T47D (cell line): ENCODE results near the gene CHD6.

ENCODE experiments used
- DNase-seq, 2 experiments: peaks; one replicate each; pipeline versions ENCODE4 v3.0.0 to v3.0.0-alpha.2; 2011 to 2012; ENCODE audit warnings: low read depth in 1 of 2, low spot score in 1 of 2
- JUND ChIP-seq: IDR thresholded peaks from 2 replicates; pipeline ENCODE4 v1.6.1; 2012; ENCODE audit warnings: low read depth
- in situ Hi-C: cut with HindIII; loops from 2 replicates; pipeline ENCODE4 v1.10.0; 2016; ENCODE audit warnings: low sequenced_read_pairs, low pct_unique_long_range_greater_than_20kb

Gene CHD6

DNA sequence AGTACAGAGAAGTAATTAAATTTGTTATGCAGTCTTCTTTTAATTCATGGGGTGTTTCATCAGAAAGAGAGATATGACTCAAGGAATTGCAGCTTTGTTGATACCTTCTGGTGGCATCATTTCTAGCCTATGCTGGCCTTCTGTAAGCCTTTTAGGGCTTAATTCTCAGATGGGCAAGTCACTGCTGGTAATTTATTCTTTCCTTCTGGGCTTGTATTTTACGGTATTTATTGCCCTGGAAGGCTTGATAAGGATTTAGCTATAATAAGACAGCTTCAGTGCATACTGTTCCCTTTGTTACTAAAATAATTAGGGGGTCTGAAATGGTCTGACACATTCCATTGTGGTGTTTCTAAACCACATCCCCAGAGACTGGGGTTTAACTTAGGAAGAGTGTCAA, 193.6 kb downstream of the CHD6 start:
- no peak for DNase-seq
- in situ Hi-C loops = no loop called here
- no peak for TF ChIP-seq JUND

DNA sequence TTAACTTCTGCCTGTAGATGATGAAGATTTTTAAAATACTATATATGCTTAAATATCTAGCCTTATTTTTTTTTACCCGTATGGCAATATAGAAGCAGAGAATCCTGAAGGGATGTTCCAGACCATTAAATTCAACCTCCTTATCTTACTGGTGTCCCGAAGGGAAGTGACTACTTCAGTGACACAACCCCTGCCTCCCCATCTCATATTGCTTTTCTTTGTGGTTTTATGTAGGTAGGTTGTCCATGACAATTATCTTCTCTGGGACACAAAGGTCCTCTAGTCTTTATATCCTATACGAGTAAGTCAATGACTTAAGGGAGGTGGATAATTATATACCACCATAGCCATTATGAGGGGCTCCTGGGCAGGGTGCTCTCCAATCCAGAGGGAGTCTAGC, 194.2 kb downstream of the CHD6 start:
- no peak for TF ChIP-seq JUND
- in situ Hi-C loops = no loop called here
- DNase-seq = no peak

DNA sequence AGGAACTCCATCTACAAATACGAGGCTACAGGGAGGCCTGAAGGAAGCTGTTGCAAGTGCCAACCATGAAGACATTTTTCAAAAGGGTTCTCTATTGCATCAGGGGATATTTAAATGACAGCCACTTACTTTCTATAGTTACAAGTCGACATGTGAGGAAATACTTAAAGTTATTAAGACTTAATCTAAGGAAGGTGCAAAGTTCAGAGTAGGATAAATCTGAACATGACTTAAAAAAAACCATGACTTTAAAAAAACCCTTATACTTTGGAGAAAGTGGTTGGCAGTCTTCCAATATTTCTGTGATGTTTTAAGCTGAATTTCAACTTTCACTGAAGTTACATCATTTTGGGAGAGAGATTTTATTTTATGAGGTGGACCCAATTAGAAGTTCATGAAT, 195.2 kb downstream of the CHD6 start:
- in situ Hi-C loops = no loop called here
- no peak for DNase-seq
- no peak for TF ChIP-seq JUND

DNA sequence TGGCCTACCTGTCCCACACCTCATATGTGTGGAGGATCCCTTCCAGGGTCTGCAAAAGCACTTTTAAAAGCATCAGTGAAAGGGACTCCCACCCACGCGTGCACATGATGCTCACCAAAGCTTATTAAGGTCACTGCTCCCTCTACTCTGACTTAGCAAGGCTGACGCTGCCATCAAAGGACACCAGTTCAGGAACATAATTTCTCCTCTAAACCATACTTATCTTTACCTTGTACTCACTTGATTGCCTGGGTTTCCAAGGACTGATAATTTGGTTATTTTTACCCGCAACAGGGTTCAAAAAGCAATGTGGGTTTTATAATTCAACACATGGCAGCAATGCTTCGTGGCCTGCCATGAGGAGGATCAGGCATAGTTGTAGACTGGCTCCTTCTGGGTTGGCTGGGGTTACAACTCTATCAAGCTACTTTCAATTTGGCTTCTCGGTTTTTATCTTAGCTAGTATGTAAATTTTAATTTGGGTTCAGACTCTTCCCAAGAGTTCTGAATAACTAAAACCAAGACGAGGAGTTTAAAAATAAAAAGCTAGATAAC, 199.4 kb downstream of the CHD6 start:
- in situ Hi-C loops = no loop called here
- TF ChIP-seq JUND = no peak
- no peak for DNase-seq

DNA sequence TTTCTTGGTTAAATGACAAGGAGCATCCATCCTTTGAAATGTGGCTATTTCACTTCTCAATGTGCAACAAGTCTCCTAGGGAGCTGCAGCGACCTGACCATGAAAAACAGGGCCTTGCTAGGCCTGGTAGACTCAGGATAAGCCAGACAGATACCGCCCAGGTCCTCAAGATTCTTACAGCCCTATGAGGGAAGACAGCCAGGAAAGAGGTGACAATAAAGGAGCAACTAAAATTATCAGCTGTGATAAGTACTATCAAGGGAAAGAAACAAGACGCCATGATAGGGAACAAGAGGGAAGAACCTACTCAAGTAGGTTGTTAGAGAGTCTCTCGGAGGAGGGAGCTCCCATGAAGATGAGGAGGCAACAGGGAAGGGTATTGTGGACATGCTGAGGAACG, 200.1 kb downstream of the CHD6 start:
- in situ Hi-C loops = no loop called here
- no peak for DNase-seq
- TF ChIP-seq JUND = no peak

DNA sequence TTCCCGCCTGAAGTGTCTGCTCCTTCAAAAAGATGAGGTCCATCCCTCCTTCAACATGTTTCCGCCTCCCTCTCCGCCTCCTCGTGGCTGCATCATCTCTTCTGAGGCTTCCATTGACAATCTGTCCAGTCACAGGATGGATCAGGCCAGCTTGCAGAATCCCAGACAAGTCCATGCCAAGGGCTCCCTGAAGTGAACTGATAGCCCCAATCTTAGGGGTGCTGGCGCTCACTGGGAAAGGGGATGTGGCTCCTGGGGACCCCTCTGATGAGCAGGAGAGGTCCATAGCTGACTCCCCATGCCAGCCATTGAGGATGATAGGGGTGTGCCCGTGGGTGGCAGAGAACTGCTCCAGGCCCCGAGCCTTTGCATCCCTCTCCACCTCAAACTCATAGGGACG, 203.0 kb downstream of the CHD6 start:
- DNase-seq = no peak
- in situ Hi-C loops = no loop called here
- TF ChIP-seq JUND = no peak

DNA sequence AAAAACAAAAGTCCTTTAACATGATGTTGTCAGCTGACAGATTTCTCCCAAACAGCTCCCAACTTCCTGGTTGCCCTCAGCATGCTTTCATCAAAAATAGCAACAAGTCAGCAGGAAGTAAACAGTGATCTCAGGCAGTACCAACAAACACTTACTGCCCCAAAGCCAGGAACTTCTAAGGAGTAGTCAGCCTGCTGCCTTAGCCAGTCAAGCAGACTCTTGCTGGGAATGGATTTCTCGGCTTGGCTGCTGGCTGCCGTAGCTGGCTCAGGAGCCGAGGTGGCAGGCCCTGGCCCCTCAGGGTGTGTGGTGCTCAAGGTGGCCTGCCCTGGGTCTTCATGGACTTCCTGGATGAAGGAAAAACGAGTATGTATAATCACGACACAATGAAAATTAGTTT, 205.0 kb downstream of the CHD6 start:
- no peak for TF ChIP-seq JUND
- in situ Hi-C loops = no loop called here
- peak in 1 of 2 experiments; percentile 18 for DNase-seq

DNA sequence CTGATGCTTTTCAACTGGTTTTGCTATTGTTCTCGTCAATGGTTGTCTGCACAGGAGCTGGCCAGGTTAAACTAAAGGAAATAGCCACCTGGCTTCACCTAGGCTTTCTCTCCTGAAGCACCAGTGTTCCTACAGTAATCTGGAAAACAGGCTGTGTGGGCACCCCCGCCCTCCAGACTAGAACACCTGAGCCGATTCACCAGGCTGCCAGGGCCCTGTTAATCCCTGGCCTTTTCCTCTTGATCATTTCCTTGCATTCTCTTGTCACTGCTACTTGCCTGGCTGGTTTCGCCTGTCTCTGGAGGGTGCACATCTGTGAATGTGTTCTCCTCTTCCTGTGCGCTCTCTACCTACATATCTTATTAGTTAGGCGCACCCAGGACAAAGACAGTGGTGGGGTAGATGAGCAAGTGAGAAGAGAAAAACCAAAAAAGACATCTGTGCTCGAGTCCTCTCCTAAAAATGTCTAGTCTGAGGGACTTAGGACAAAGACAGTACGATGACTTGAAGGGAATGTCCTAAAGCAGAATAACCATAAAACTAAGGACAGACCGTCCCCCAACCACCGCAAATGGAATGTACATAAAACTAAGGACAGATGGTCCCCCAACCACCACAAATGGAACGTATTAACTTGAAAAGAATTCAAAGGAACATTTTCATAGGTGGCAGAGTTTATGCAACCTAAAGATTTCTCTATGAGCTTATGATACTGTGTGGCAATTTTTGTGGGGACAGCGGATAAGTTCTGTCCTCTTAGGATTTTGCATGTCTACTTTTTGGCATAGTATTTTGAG, 205.7 kb downstream of the CHD6 start:
- no peak for TF ChIP-seq JUND
- DNase-seq = no peak
- in situ Hi-C loops = no loop called here

DNA sequence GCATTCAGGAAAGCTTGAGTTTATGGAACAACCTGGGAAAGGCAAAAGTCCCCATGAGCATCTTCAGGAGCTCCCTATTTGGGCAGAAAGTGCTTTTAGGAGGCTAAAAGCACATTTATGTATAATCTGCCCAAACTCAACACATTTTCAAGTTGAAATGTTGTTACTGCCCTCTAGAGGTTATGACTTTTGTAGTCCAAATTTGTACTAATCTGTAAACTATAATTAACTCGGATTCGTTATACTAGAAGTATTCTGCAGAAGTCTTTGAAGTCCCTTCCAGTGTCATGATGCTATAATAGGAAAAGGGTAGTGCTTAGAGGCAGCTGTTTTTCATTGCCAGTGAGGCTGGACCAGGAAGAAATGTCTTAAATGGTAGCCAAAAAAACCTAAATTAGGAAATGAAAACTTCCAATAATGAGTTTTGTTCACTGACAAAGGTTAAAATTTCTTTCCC, 206.8 kb downstream of the CHD6 start:
- in situ Hi-C loops = no loop called here
- no peak for TF ChIP-seq JUND
- DNase-seq = peak; percentile 29 to 41

DNA sequence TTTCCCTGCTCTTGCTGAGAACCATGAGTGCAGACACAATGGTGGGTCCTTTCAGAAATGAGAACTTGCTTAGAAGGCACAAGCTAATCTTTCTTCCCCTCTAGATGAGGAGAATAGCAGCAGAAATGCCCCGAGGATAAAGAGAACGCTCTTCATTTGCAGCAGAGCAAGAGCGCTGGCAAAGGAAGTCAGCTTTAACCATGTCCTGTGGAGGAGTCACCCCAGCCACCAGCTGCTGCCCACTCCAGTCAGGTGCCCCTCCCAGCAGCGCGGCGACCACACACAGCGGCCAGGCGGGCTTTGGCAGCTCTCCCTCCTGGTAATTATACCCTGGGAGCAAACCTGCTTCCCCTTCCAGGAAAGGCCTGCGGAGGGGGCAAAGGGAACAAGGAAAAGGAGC, 209.2 kb downstream of the CHD6 start:
- no peak for TF ChIP-seq JUND
- in situ Hi-C loops = no loop called here
- no peak for DNase-seq

DNA sequence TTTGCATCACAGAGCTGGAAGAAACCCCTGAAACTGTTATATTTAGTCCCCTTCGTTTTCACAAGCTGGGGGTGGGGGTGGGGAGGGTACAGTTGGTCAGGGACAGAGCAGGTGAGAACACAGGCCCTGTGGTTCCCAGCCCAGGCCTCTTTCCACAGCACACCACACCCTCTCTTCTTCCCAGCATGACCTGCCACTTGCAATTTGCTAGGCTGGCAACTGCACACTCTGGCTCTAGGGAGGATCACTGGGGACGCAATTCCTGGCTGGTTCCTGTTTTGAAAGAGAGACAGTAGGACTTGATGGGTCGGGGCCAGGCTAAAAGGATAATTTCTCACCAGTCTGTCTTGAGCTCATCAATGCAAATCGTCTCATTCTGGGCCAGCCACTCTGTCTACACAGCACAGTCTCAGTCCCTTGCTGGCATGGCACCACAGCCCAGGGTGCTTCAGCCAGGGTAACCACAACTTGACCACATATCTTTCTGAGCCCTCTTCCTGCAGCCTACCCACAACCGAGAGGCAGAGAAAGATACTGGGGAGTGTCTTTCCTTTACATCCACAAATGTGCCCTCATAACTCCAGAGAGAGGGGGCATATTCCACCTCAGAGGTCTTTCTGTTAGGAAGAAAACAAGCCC, 209.9 kb downstream of the CHD6 start:
- in situ Hi-C loops = no loop called here
- TF ChIP-seq JUND = no peak
- no peak for DNase-seq

DNA sequence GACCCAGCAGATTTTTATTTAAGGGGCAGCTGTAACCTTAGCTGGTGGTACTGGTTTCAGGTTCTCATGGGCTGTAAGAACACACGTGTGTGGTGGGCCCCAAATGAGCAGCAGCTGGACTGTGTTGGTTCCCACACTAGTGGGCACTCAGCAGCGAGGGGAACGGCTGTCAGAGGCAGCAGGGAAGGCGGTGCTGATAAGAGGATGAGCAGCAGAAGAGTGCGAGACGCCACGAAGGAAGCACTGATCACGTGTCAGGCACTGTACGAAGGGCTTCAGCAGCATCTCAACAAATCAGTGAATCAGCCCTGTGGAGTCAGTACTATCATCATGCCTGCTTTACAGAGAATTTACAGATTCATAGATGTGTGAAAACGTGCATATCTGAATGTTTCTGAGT, 210.6 kb downstream of the CHD6 start:
- DNase-seq = no peak
- no peak for TF ChIP-seq JUND
- in situ Hi-C loops = no loop called here

DNA sequence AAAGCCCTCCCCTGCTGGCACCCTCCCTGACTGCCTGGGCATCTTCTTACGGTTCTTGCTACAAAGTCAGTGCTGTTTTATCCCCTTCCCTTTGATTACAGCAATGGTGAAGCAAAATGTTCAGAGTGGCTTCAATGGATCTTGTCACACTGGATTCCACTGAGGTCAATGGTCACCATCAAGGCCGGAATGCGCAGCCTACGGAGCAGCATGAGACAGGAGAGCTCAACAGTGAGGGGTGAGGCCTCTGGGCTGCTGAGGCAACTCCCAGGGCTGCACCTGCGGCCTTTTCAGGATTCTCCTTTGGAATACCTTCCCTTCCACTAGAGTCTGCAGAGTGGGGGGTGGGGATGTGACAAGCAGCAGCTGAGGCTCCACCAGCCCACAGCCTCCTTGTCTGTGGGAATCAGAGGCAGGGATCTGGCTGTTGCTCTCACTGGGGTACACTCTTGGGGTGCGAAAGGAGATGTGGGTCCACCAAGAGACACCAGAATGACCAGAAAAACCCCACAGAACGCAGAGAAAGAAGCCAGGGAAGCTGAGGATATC, 211.2 kb downstream of the CHD6 start:
- in situ Hi-C loops = no loop called here
- TF ChIP-seq JUND = no peak
- no peak for DNase-seq
